PC-3 (cell line): ENCODE data around the gene TULP3.

Experiments used
- CTCF ChIP-seq: fragments of 300-600 bp; sonication (generic); conservative IDR thresholded peaks from 2 replicates; pipeline ENCODE4 v1.5.1; 2017; ENCODE audit warnings: antibody characterized with exemption, low read depth, mild to moderate bottlenecking, low read length
- EZH2 ChIP-seq: fragments of 300-600 bp; sonication (generic); IDR thresholded peaks from one replicate; pipeline ENCODE4 v1.6.1; 2017; ENCODE audit warnings: antibody characterized with exemption, mild to moderate bottlenecking, low read length; ENCODE audit not compliant: unreplicated experiment

- no peak for TF ChIP-seq CTCF
- TF ChIP-seq EZH2: no peak
Observed at GRCh38 chr12:2957816-2958431, 67.2 kb downstream of the TULP3 start.
